ENCODE results near the gene DTNB. TPM values are rescaled to one million over a fixed set of nuclear protein-coding genes. Genes with fewer than 3 reads are reported as not detected.
A peak's percentile ranks its signal among the peaks of the same experiment; 100 is the strongest.

The DTNB gene
- total RNA-seq (2022) (22.7 and 26.3 TPM in 2 replicates), Bru-seq, nascent RNA (percentile 58 among the genes with signal in this experiment), BruChase-seq, experiment 1, labeled RNA remaining after a 6-hour chase (percentile 52 among the genes with signal in this experiment), BruChase-seq, experiment 2, labeled RNA remaining after a 2-hour chase (percentile 57 among the genes with signal in this experiment)
- long read RNA-seq, transcript DTNB-201 (20 exons, 2,464 nt), result major isoform, 7 of 51 reads
- long read RNA-seq, partial matches to known transcripts, result 10 of 51 reads
- long read RNA-seq, other reads (novel, unspliced or antisense), result 30 of 51 reads

DNA sequence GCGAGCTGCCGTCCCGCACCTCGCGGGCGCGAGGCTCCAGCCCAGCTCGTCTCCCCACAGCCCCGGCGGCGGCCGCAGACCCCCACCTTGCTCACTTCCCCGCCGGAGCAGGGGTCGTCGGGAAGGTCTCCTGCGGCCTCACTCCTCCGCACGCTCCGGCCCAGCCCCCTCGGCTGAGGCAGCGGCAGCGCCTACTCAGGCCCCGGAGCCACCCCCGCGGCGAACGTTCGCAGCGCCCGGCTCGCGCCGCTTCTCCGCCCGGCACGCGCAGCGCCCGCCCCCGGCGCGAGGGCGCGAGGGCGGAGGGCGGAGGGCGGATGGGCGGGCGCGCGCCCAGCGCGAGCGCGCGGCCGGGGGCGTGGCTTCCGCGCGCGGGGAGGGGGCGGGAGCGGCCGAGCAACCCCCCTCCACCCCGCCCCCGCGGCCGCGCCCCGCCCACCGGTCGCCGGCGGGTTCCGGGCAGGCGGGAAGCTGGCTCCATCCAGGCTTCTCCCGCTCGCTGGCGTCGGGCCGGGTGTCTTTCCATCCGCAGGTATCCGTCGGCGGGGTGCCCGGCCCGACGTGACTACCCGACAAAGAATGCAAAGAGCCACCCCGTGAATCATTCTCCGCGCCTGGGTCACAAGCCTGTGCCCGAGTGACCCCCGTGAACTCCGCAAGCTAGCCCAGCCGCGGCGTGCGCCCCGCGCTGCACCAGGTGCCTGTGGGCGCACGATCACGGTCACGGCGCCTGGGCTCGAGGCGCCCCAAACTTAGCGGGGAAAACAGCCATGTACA, at the start of gene DTNB:
Gene DTNB (minus strand): TSS at position 278 of the 777 bp plus-strand sequence. CDS start 20,917 bp downstream, outside the sequence.
- H3K4me1 Mint-ChIP-seq (ENCODE audit: insufficient read depth, unreplicated experiment), result peaks cover 8% of the 10 kb centered on the region
- H3K36me3 Mint-ChIP-seq (ENCODE audit: insufficient read depth, unreplicated experiment), result no peaks in the 10 kb centered on the region
- no peak within 1 kb of the TSS for H3K27ac Mint-ChIP-seq (ENCODE audit: low read depth, unreplicated experiment)
- ChIA-PET CTCF (interaction anchor here (0.5 to 2.2 kb wide), 7 partner anchors 8 to 174 kb away, joined by 3 to 7 read pairs (median 4); no protein-coding TSS in a partner anchor), POLR2A (interaction anchor here (0.6 to 3.5 kb wide), 9 partner anchors 9 to 1061 kb away, joined by 3 to 40 read pairs (median 5); partner anchors contain the start of gene ASXL2)
- BruUV-seq (replicated peaks), result no TSS peak
- no peaks in the 10 kb centered on the region for H3K27me3 Mint-ChIP-seq (ENCODE audit: insufficient read depth, unreplicated experiment)
- peak; percentile 80 for DNase-seq (ENCODE audit: unreplicated experiment)
- intact Hi-C loops (cut with micrococcal nuclease), result loop anchor here (2.0 kb wide), 2 partner anchors 55 to 67 kb away; no protein-coding TSS in a partner anchor
- TF ChIP-seq, protein P1, sequence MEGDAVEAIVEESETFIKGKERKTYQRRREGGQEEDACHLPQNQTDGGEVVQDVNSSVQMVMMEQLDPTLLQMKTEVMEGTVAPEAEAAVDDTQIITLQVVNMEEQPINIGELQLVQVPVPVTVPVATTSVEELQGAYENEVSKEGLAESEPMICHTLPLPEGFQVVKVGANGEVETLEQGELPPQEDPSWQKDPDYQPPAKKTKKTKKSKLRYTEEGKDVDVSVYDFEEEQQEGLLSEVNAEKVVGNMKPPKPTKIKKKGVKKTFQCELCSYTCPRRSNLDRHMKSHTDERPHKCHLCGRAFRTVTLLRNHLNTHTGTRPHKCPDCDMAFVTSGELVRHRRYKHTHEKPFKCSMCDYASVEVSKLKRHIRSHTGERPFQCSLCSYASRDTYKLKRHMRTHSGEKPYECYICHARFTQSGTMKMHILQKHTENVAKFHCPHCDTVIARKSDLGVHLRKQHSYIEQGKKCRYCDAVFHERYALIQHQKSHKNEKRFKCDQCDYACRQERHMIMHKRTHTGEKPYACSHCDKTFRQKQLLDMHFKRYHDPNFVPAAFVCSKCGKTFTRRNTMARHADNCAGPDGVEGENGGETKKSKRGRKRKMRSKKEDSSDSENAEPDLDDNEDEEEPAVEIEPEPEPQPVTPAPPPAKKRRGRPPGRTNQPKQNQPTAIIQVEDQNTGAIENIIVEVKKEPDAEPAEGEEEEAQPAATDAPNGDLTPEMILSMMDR (IDR thresholded peaks at IDR 0.05; ENCODE audit: unreplicated experiment), result no peak
- peak within 1 kb of the TSS; percentile 72 for H3K4me3 Mint-ChIP-seq (ENCODE audit: unreplicated experiment)
- H3K9me3 Mint-ChIP-seq (ENCODE audit: unreplicated experiment), result no peaks in the 10 kb centered on the region

GRCh38 chr2:25722224-25722623, 48.8 kb upstream of the DTNB start:
- no peak overlapping the region for H3K4me3 Mint-ChIP-seq (ENCODE audit: unreplicated experiment)
- no peak for DNase-seq (ENCODE audit: unreplicated experiment)
- peaks cover 13% of the 10 kb centered on the region for H3K27me3 Mint-ChIP-seq (ENCODE audit: insufficient read depth, unreplicated experiment)
- H3K9me3 Mint-ChIP-seq (ENCODE audit: unreplicated experiment), result no peaks in the 10 kb centered on the region
- intact Hi-C loops (cut with micrococcal nuclease), result no loop called here
- no peak overlapping the region for H3K27ac Mint-ChIP-seq (ENCODE audit: low read depth, unreplicated experiment)
- TF ChIP-seq, protein P1 (IDR thresholded peaks at IDR 0.05; ENCODE audit: unreplicated experiment), result no peak
- peaks cover 12% of the 10 kb centered on the region for H3K4me1 Mint-ChIP-seq (ENCODE audit: insufficient read depth, unreplicated experiment)
- BruUV-seq (replicated peaks), result no TSS peak
- H3K36me3 Mint-ChIP-seq (ENCODE audit: insufficient read depth, unreplicated experiment), result no peaks in the 10 kb centered on the region
- CTCF ChIA-PET, result interaction anchor here (1.8 kb wide), 1 partner anchor 22 kb away, joined by 7 read pairs; no protein-coding TSS in a partner anchor
- POLR2A ChIA-PET, result no interaction called here

DNA sequence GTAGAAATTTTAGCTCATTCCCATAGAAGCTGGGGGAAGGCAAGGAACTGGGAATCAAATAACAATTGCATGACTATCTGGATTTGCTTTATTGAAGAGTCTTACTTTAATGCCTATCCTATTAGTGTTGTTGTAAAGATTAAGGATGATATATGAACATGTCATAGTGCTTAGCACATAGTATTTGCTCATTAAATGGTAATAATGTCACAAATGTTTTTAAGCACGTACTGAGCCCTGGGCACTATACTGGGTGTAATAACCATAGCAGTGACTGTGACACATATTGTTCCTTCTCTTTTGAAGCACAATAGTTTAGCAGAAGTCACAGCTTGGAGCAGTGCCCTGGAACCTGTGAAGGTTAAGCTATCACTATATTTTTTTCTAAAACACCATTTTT, 47.2 kb upstream of the DTNB start:
- Mint-ChIP-seq H3K4me1 (ENCODE audit: insufficient read depth, unreplicated experiment) (peaks cover 12% of the 10 kb centered on the region), H3K27ac (ENCODE audit: low read depth, unreplicated experiment) (no peak overlapping the region), H3K27me3 (ENCODE audit: insufficient read depth, unreplicated experiment) (peaks cover 13% of the 10 kb centered on the region), H3K4me3 (ENCODE audit: unreplicated experiment) (no peak overlapping the region), H3K36me3 (ENCODE audit: insufficient read depth, unreplicated experiment) (no peaks in the 10 kb centered on the region), H3K9me3 (ENCODE audit: unreplicated experiment) (no peaks in the 10 kb centered on the region)
- intact Hi-C loops (cut with micrococcal nuclease), result no loop called here
- CTCF ChIA-PET, result interaction anchor here (1.5 to 2.6 kb wide), 3 partner anchors 20 to 114 kb away, joined by 4 to 10 read pairs (median 9); no protein-coding TSS in a partner anchor
- no TSS peak for BruUV-seq (replicated peaks)
- POLR2A ChIA-PET, result interaction anchor here (1.0 kb wide), 1 partner anchor 29 kb away, joined by 3 read pairs; no protein-coding TSS in a partner anchor
- no peak for DNase-seq (ENCODE audit: unreplicated experiment)
- TF ChIP-seq, protein P1 (IDR thresholded peaks at IDR 0.05; ENCODE audit: unreplicated experiment), result no peak

DNA sequence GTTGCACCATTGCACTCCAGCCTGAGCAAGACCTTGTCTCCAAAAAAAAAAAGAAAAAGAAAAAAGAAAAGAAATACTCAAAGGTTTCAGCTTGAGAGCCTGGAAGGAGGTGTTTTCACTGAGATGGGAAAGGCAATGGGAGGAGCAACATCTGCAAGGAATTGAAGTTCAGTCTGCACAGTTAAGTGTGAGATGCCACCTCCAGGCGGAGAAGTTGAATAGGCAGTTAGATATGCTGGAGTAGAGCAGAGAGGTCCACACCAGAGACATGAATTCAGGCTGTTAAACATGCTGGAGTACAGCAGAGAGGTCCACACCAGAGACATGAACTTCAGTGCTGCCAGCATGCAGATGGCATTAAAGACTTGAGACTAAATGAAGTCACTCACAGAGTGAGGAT, 41.4 kb upstream of the DTNB start:
- H3K4me1 Mint-ChIP-seq (ENCODE audit: insufficient read depth, unreplicated experiment), result peaks cover 10% of the 10 kb centered on the region
- H3K27ac Mint-ChIP-seq (ENCODE audit: low read depth, unreplicated experiment), result no peak overlapping the region
- no TSS peak for BruUV-seq (replicated peaks)
- ChIA-PET POLR2A (interaction anchor here (1.3 kb wide), 1 partner anchor 16 kb away, joined by 3 read pairs; no protein-coding TSS in a partner anchor), CTCF (interaction anchor here (0.6 to 0.9 kb wide), 4 partner anchors 25 to 788 kb away, joined by 3 to 4 read pairs (median 4); no protein-coding TSS in a partner anchor)
- H3K9me3 Mint-ChIP-seq (ENCODE audit: unreplicated experiment), result no peaks in the 10 kb centered on the region
- peak; percentile 30 for DNase-seq (ENCODE audit: unreplicated experiment)
- TF ChIP-seq, protein P1 (IDR thresholded peaks at IDR 0.05; ENCODE audit: unreplicated experiment), result no peak
- H3K4me3 Mint-ChIP-seq (ENCODE audit: unreplicated experiment), result no peak overlapping the region
- peaks cover 14% of the 10 kb centered on the region for H3K27me3 Mint-ChIP-seq (ENCODE audit: insufficient read depth, unreplicated experiment)
- no peaks in the 10 kb centered on the region for H3K36me3 Mint-ChIP-seq (ENCODE audit: insufficient read depth, unreplicated experiment)
- intact Hi-C loops (cut with micrococcal nuclease), result no loop called here
